NCI-H146 treated with DMSO at 0.1 percent for 48 hours (cell line): ENCODE measurements around the gene PARD3.

Experiments
- DNase-seq: peaks from one replicate; lab custom pipeline; 2025; ENCODE audit not compliant: unreplicated experiment; lab: John Stamatoyannopoulos, UW

PARD3 gene

GRCh38 chr10:34825414-34825813 lies 10.3 kb upstream of the PARD3 start:
- no peak for DNase-seq

- no peak for DNase-seq
Observed at GRCh38 chr10:34824870-34825269, 9.8 kb upstream of the PARD3 start.

GRCh38 chr10:34821587-34822585 lies 6.8 kb upstream of the PARD3 start:
- no peak for DNase-seq

GRCh38 chr10:34817586-34817985 lies 2.5 kb upstream of the PARD3 start:
- no peak for DNase-seq

- DNase-seq, result no peak
Observed at GRCh38 chr10:34817054-34817453, 2.0 kb upstream of the PARD3 start.

- no peak for DNase-seq
Observed at GRCh38 chr10:34816501-34817002, 1.5 kb upstream of the PARD3 start.

GRCh38 chr10:34816085-34816496 lies 995 bp upstream of the PARD3 start:
- no peak for DNase-seq

- DNase-seq, result no peak
Observed at GRCh38 chr10:34814913-34815184, 247 bp downstream of the PARD3 start.

- no peak for DNase-seq
Observed at GRCh38 chr10:34814223-34814912, 728 bp downstream of the PARD3 start.

GRCh38 chr10:34813626-34814222 lies 1.4 kb downstream of the PARD3 start:
- DNase-seq, result no peak

GRCh38 chr10:34812771-34813170 lies 2.3 kb downstream of the PARD3 start:
- DNase-seq, result no peak

- no peak for DNase-seq
Observed at GRCh38 chr10:34811968-34812514, 3.1 kb downstream of the PARD3 start.

GRCh38 chr10:34811126-34811967 lies 3.7 kb downstream of the PARD3 start:
- DNase-seq, result no peak

GRCh38 chr10:34809796-34810195 lies 5.3 kb downstream of the PARD3 start:
- no peak for DNase-seq

GRCh38 chr10:34808801-34809745 lies 6.0 kb downstream of the PARD3 start:
- no peak for DNase-seq

- DNase-seq, result no peak
Observed at GRCh38 chr10:34808336-34808735, 6.8 kb downstream of the PARD3 start.

GRCh38 chr10:34804306-34804705 lies 10.8 kb downstream of the PARD3 start:
- no peak for DNase-seq

- peak; percentile 93 for DNase-seq
Observed at GRCh38 chr10:34802692-34803091, 12.4 kb downstream of the PARD3 start.

- no peak for DNase-seq
Observed at GRCh38 chr10:34801097-34801733, 13.9 kb downstream of the PARD3 start.
